Measurements from ENCODE around the gene MMP20. TPM values are rescaled to one million over a fixed set of nuclear protein-coding genes. Genes with fewer than 3 reads are reported as not detected.

The MMP20 gene
- polyA plus RNA-seq, 1 donor (not counting 4 experiments of a cell fraction or from before 2014, with no cell fraction given): not detected

- Histone ChIP-seq H2AFZ (ENCODE audit: control insufficient read depth, low read length) (peak overlapping the region; percentile 53), H3K4me2 (ENCODE audit: control insufficient read depth, extremely low read depth, insufficient read depth, low read depth, low read length) (peak overlapping the region; percentile 1), H3K27me3 (ENCODE audit: control insufficient read depth, extremely low read depth, insufficient read depth, low read length) (no peaks in the 10 kb centered on the region), H3K4me1 (ENCODE audit: control insufficient read depth, extremely low read depth, insufficient read depth, low read length) (peaks cover 22% of the 10 kb centered on the region), H4K20me1 (ENCODE audit: control insufficient read depth, extremely low read depth, insufficient read depth, low read length) (no peaks in the 10 kb centered on the region), H3K4me3 (ENCODE audit: control insufficient read depth in 2 of 3, extremely low read depth in 1 of 3, insufficient read depth in 2 of 3, low read depth in 1 of 3, low read length in 3 of 3) (no peak overlapping the region), H3K27ac (ENCODE audit: control insufficient read depth, insufficient read depth, low read length) (peak overlapping the region; percentile 35), H3K9ac (ENCODE audit: control insufficient read depth, extremely low read depth, insufficient read depth, low read length) (no peak overlapping the region), H3K79me2 (ENCODE audit: control insufficient read depth, insufficient read depth, low read length) (no peaks in the 10 kb centered on the region), H3K36me3 (ENCODE audit: control insufficient read depth in 2 of 2, extremely low read depth in 1 of 2, insufficient read depth in 2 of 2, low read length in 2 of 2) (no peaks in the 10 kb centered on the region), H3K9me1 (ENCODE audit: control insufficient read depth, extremely low read depth, insufficient read depth, low read length) (no peaks in the 10 kb centered on the region), H3K9me3 (ENCODE audit: control insufficient read depth, low read depth, low read length) (no peaks in the 10 kb centered on the region)
- DNase-seq (ENCODE audit: low read depth, low spot score) (no peak), FAIRE-seq (peak; percentile 32)
- dilution Hi-C loops (cut with MboI; ENCODE audit: extremely low pct_ligation_motif_present, low sequenced_read_pairs): no loop called here
- TF ChIP-seq EZH2 (IDR thresholded peaks at IDR 0.05; ENCODE audit: low read length) (no peak), CTCF (optimal IDR thresholded peaks at IDR 0.05 in 1 of 3, IDR thresholded peaks at IDR 0.05 in 1 of 3, conservative IDR thresholded peaks at IDR 0.05 in 1 of 3; ENCODE audit: extremely low read depth in 1 of 3, insufficient read depth in 2 of 3, low read length in 3 of 3) (no peak)
Observed at GRCh38 chr11:102552020-102552419, 73.1 kb downstream of the MMP20 start.

GRCh38 chr11:102551169-102551781, 73.9 kb downstream of the MMP20 start:
- no peak overlapping the region for H3K4me3 ChIP-seq (ENCODE audit: control insufficient read depth in 2 of 3, extremely low read depth in 1 of 3, insufficient read depth in 2 of 3, low read depth in 1 of 3, low read length in 3 of 3)
- FAIRE-seq: peak; percentile 20
- no peaks in the 10 kb centered on the region for H4K20me1 ChIP-seq (ENCODE audit: control insufficient read depth, extremely low read depth, insufficient read depth, low read length)
- no peaks in the 10 kb centered on the region for H3K9me1 ChIP-seq (ENCODE audit: control insufficient read depth, extremely low read depth, insufficient read depth, low read length)
- dilution Hi-C loops (cut with MboI; ENCODE audit: extremely low pct_ligation_motif_present, low sequenced_read_pairs): no loop called here
- H3K27ac ChIP-seq (ENCODE audit: control insufficient read depth, insufficient read depth, low read length): no peak overlapping the region
- H3K4me1 ChIP-seq (ENCODE audit: control insufficient read depth, extremely low read depth, insufficient read depth, low read length): peaks cover 22% of the 10 kb centered on the region
- H3K36me3 ChIP-seq (ENCODE audit: control insufficient read depth in 2 of 2, extremely low read depth in 1 of 2, insufficient read depth in 2 of 2, low read length in 2 of 2): no peaks in the 10 kb centered on the region
- DNase-seq (ENCODE audit: low read depth, low spot score): no peak
- no peak overlapping the region for H3K4me2 ChIP-seq (ENCODE audit: control insufficient read depth, extremely low read depth, insufficient read depth, low read depth, low read length)
- no peak for TF ChIP-seq EZH2 (IDR thresholded peaks at IDR 0.05; ENCODE audit: low read length)
- no peak for TF ChIP-seq CTCF (optimal IDR thresholded peaks at IDR 0.05 in 1 of 3, IDR thresholded peaks at IDR 0.05 in 1 of 3, conservative IDR thresholded peaks at IDR 0.05 in 1 of 3; ENCODE audit: extremely low read depth in 1 of 3, insufficient read depth in 2 of 3, low read length in 3 of 3)
- no peaks in the 10 kb centered on the region for H3K9me3 ChIP-seq (ENCODE audit: control insufficient read depth, low read depth, low read length)
- H2AFZ ChIP-seq (ENCODE audit: control insufficient read depth, low read length): no peak overlapping the region
- no peaks in the 10 kb centered on the region for H3K27me3 ChIP-seq (ENCODE audit: control insufficient read depth, extremely low read depth, insufficient read depth, low read length)
- no peaks in the 10 kb centered on the region for H3K79me2 ChIP-seq (ENCODE audit: control insufficient read depth, insufficient read depth, low read length)
- no peak overlapping the region for H3K9ac ChIP-seq (ENCODE audit: control insufficient read depth, extremely low read depth, insufficient read depth, low read length)
